ENCODE data around the gene DEAF1. TPM values are rescaled to one million over a fixed set of nuclear protein-coding genes. Genes with fewer than 3 reads are reported as not detected.

DEAF1 gene
- total and polyA plus RNA-seq, 9 of the 15 experiments (the other 6 are each of a cell fraction or from before 2014, with no cell fraction given): 2.0 to 69.1 (median 26.8) TPM

- no peaks in the 10 kb centered on the region for H3K27me3 ChIP-seq (ENCODE audit: control insufficient read depth in 2 of 2, insufficient read depth in 2 of 2, low read length in 2 of 2)
- intact Hi-C loops (cut with micrococcal nuclease) (loop anchor here (5.0 kb wide), 2 partner anchors 68 to 177 kb away; partner anchors contain the start of gene SLC25A22), in situ Hi-C loops (cut with MboI) (no loop called here)
- 72% methylated on average over 13 of the region's 15 CpGs for WGBS (ENCODE audit: insufficient coverage, low coverage, missing lambda C conversion rate)
- POLR2A ChIA-PET: interaction anchor here (1.0 kb wide), 1 partner anchor 20 kb away, joined by 3 read pairs; no protein-coding TSS in a partner anchor
- no peak overlapping the region for H3K4me2 ChIP-seq (ENCODE audit: insufficient read depth, low read length)
- H3K4me3 ChIP-seq: no peak overlapping the region
- H3K36me3 ChIP-seq (ENCODE audit: control insufficient read depth, insufficient read depth, low read length): no peaks in the 10 kb centered on the region
- H3K4me1 ChIP-seq (replicated peaks in 1 of 2; ENCODE audit: control insufficient read depth in 2 of 2, insufficient read depth in 2 of 2, low read length in 2 of 2): peaks cover 35 to 64% of the 10 kb centered on the region in 2 experiments
- no peaks in the 10 kb centered on the region; the same call in 1 of the 3 replicates for H3K79me2 ChIP-seq (ENCODE audit: control insufficient read depth, insufficient read depth, low read length)
- no peak overlapping the region for H2AFZ ChIP-seq (ENCODE audit: low read depth, low read length)
- CTCF ChIA-PET (ENCODE audit: low intra/inter-chr PET ratio): interaction anchor here (1.7 to 2.5 kb wide), 4 partner anchors 33 to 174 kb away, joined by 8 to 22 read pairs (median 11); partner anchors contain the start of genes SLC25A22 and TMEM80
- no peak for ATAC-seq
- DNase-seq (ENCODE audit: extremely low read depth in 1 of 4, low spot score in 3 of 4): peak in 2 of 4 experiments; percentile 6 to 9
- no peak for FAIRE-seq
- no peaks in the 10 kb centered on the region for H4K20me1 ChIP-seq (replicated peaks; ENCODE audit: control insufficient read depth, insufficient read depth, low read length)
- no TSS peak for BruUV-seq (replicated peaks)
- peak overlapping the region in 1 of 2 experiments; percentile 9; a peak in 2 of 4 replicates for H3K9ac ChIP-seq (ENCODE audit: insufficient read depth in 1 of 2, low read depth in 2 of 2, low read length in 2 of 2)
- H3K9me1 ChIP-seq (ENCODE audit: control insufficient read depth, insufficient read depth, low read length): no peaks in the 10 kb centered on the region
- no peak for TF ChIP-seq TCFL5 (CRISPR knock-in tag; conservative IDR thresholded peaks at IDR 0.05)
- no peak for TF ChIP-seq JUNB (CRISPR knock-in tag; conservative IDR thresholded peaks at IDR 0.05)
- no peak for TF ChIP-seq HOXB6 (CRISPR knock-in tag; IDR thresholded peaks at IDR 0.05; ENCODE audit: borderline replicate concordance)
- TF ChIP-seq SUPT5H (IDR thresholded peaks at IDR 0.05): no peak
- TF ChIP-seq DACH1 (IDR thresholded peaks at IDR 0.05; ENCODE audit: partially characterized antibody): no peak
- TF ChIP-seq MEIS2 (IDR thresholded peaks at IDR 0.05; ENCODE audit: partially characterized antibody): no peak
- TF ChIP-seq SETDB1 (IDR thresholded peaks at IDR 0.05; ENCODE audit: low read length): no peak
- no peak for TF ChIP-seq ZKSCAN3 (CRISPR knock-in tag; IDR thresholded peaks at IDR 0.05)
- TF ChIP-seq HNRNPH1 (optimal IDR thresholded peaks at IDR 0.05; ENCODE audit: low read depth, low read length): no peak
- no peaks in the 10 kb centered on the region for H3K9me3 ChIP-seq (replicated peaks; ENCODE audit: control insufficient read depth, insufficient read depth, low read depth, low read length)
- no peak overlapping the region for H3K27ac ChIP-seq (ENCODE audit: extremely low read depth, low read depth, low read length)
Measured at GRCh38 chr11:728901-729491, 34.0 kb upstream of the DEAF1 start.
